K562 (cell line): ENCODE results near the gene SLC22A6.

Experiments used
- L3MBTL2 ChIP-seq: fragments of 450-650 bp; IDR thresholded peaks from 2 replicates; pipeline ENCODE4 v1.6.1; 2016; ENCODE audit warnings: mild to moderate bottlenecking, moderate library complexity
- ZNF24 ChIP-seq: fragments of 450-650 bp; IDR thresholded peaks from 2 replicates; pipeline ENCODE4 v1.6.1; 2016
- ZSCAN32 ChIP-seq: fragments of 450-650 bp; formaldehyde crosslinking; IDR thresholded peaks from 2 replicates; pipeline ENCODE4 v1.4.0; 2020; ENCODE audit warnings: mild to moderate bottlenecking, moderate library complexity

GRCh38 chr11:62933750-62934495 is 50.8 kb downstream of the SLC22A6 start:
- TF ChIP-seq ZNF24 (no peak), L3MBTL2 (no peak), ZSCAN32 (CRISPR knock-in tag) (no peak)
